GM23338 (cell line): ENCODE data around the gene MIF. TPM values are rescaled to one million over a fixed set of nuclear protein-coding genes. Genes with fewer than 3 reads are reported as not detected.

Experiments used
- ATAC-seq: fragments of 200-7000 bp; cut with Tn5 transposase; 3 replicates; pipeline ENCODE4 v1.9.1; 2020
- DNase-seq: peaks from one replicate; pipeline ENCODE4 v3.0.0-alpha.2; 2015; ENCODE audit warnings: low spot score
- H2AFZ ChIP-seq: fragments of 200-600 bp; sonication (generic); 2 replicates; pipeline ENCODE4 v1.8.0; 2016; ENCODE audit warnings: antibody characterized with exemption, mild to moderate bottlenecking, moderate library complexity
- H3F3A ChIP-seq: fragments of 200-600 bp; sonication (generic); replicated peaks from 2 replicates; pipeline ENCODE4 v1.8.0; 2017; ENCODE audit warnings: antibody characterized with exemption, mixed run types, low read depth
- H3K27ac ChIP-seq: fragments of 200-600 bp; sonication (generic); 2 replicates; pipeline ENCODE4 v1.6.1; 2016; ENCODE audit warnings: low read depth
- H3K27me3 ChIP-seq: fragments of 200-600 bp; sonication (generic); 2 replicates; pipeline ENCODE4 v1.8.0; 2016; ENCODE audit warnings: mild to moderate bottlenecking, mixed run types, moderate library complexity; ENCODE audit not compliant: insufficient read depth
- H3K36me3 ChIP-seq: fragments of 200-600 bp; sonication (generic); 2 replicates; pipeline ENCODE4 v1.8.0; 2016; ENCODE audit warnings: mild to moderate bottlenecking; ENCODE audit not compliant: insufficient read depth
- H3K4me1 ChIP-seq: fragments of 200-600 bp; sonication (generic); 2 replicates; pipeline ENCODE4 v1.8.0; 2016; ENCODE audit warnings: mild to moderate bottlenecking, moderate library complexity; ENCODE audit not compliant: insufficient read depth
- H3K4me2 ChIP-seq: fragments of 200-600 bp; sonication (generic); 2 replicates; pipeline ENCODE4 v1.7.1; 2017; ENCODE audit warnings: mixed run types
- H3K4me3 ChIP-seq: fragments of 200-600 bp; sonication (generic); 2 replicates; pipeline ENCODE4 v1.6.1; 2016; ENCODE audit warnings: mixed run types
- H3K79me2 ChIP-seq: fragments of 200-600 bp; sonication (generic); replicated peaks from 2 replicates; pipeline ENCODE4 v1.8.0; 2017; ENCODE audit warnings: mild to moderate bottlenecking; ENCODE audit not compliant: insufficient read depth
- H3K9me2 ChIP-seq: fragments of 200-600 bp; sonication (generic); 2 replicates; pipeline ENCODE4 v1.8.0; 2017; ENCODE audit not compliant: insufficient read depth
- H4K20me1 ChIP-seq: fragments of 200-600 bp; sonication (generic); replicated peaks from 2 replicates; pipeline ENCODE4 v1.8.0; 2017; ENCODE audit warnings: mild to moderate bottlenecking; ENCODE audit not compliant: insufficient read depth
- H3K27ac Mint-ChIP-seq: 2 replicates; pipeline ENCODE4 v1.8.0; 2020; ENCODE audit warnings: inconsistent platforms, mild to moderate bottlenecking, moderate library complexity, mixed read lengths
- H3K27me3 Mint-ChIP-seq: 3 replicates; pipeline ENCODE4 v1.8.0; 2022; ENCODE audit warnings: low read depth, mild to moderate bottlenecking, moderate library complexity, mixed read lengths, inconsistent platforms; ENCODE audit not compliant: insufficient read depth, poor library complexity
- H3K36me3 Mint-ChIP-seq: 3 replicates; pipeline ENCODE4 v1.8.0; 2021; ENCODE audit warnings: low read depth, mild to moderate bottlenecking, inconsistent platforms, moderate library complexity, mixed read lengths
- H3K4me1 Mint-ChIP-seq: 3 replicates; pipeline ENCODE4 v1.8.0; 2020; ENCODE audit warnings: mild to moderate bottlenecking, inconsistent platforms, mixed read lengths
- H3K4me3 Mint-ChIP-seq: 3 replicates; pipeline ENCODE4 v1.8.0; 2021; ENCODE audit warnings: moderate library complexity, mild to moderate bottlenecking, inconsistent platforms, mixed read lengths
- H3K9me3 Mint-ChIP-seq: 3 replicates; pipeline ENCODE4 v1.8.0; 2020; ENCODE audit warnings: moderate library complexity, mild to moderate bottlenecking, inconsistent platforms, mixed read lengths
- CREB1 ChIP-seq: fragments of 250-450 bp; sonication (Bioruptor Pico); IDR thresholded peaks from 2 replicates; pipeline ENCODE4 v1.5.0; 2020; ENCODE audit warnings: low read depth, mild to moderate bottlenecking, moderate library complexity
- CTCF ChIP-seq, 2 experiments: fragments of 200-600 bp in 1 of 2; sonication (generic) in 1 of 2; conservative IDR thresholded peaks; 2 replicates each; pipeline versions ENCODE4 v1.5.1 to v1.6.1; 2016 to 2017; ENCODE audit warnings: antibody characterized with exemption in 2 of 2, low read depth in 2 of 2, mild to moderate bottlenecking in 2 of 2, moderate library complexity in 1 of 2
- ETS1 ChIP-seq: IDR thresholded peaks from 2 replicates; pipeline ENCODE4 v1.6.1; 2016; ENCODE audit warnings: antibody characterized with exemption
- EZH2 ChIP-seq: fragments of 200-600 bp; sonication (generic); IDR thresholded peaks from one replicate; pipeline ENCODE4 v1.8.0; 2017; ENCODE audit warnings: antibody characterized with exemption, mild to moderate bottlenecking, low read depth; ENCODE audit not compliant: unreplicated experiment
- EZH2phosphoT487 ChIP-seq: fragments of 200-600 bp; sonication (generic); IDR thresholded peaks from one replicate; pipeline ENCODE4 v1.8.1; 2018; ENCODE audit warnings: antibody characterized with exemption; ENCODE audit not compliant: unreplicated experiment
- JUNB ChIP-seq: IDR thresholded peaks from one replicate; pipeline ENCODE4 v1.6.1; 2016; ENCODE audit warnings: antibody characterized with exemption; ENCODE audit not compliant: unreplicated experiment
- NANOG ChIP-seq: IDR thresholded peaks from 2 replicates; pipeline ENCODE4 v1.6.1; 2016; ENCODE audit warnings: antibody characterized with exemption, borderline replicate concordance
- POLR2AphosphoS5 ChIP-seq: IDR thresholded peaks from 2 replicates; pipeline ENCODE4 v1.6.1; 2016; ENCODE audit warnings: antibody characterized with exemption, low read depth
- REST ChIP-seq: IDR thresholded peaks from one replicate; pipeline ENCODE4 v1.6.1; 2018; ENCODE audit warnings: antibody characterized with exemption; ENCODE audit not compliant: unreplicated experiment
- STAT1 ChIP-seq: IDR thresholded peaks from one replicate; pipeline ENCODE4 v1.6.1; 2016; ENCODE audit warnings: antibody characterized with exemption; ENCODE audit not compliant: unreplicated experiment
- ZNF114 ChIP-seq: fragments of 250-450 bp; sonication (Bioruptor Pico); IDR thresholded peaks from 2 replicates; pipeline ENCODE4 v1.5.0; 2020; ENCODE audit warnings: mild to moderate bottlenecking, moderate library complexity
- ZNF331 ChIP-seq: fragments of 250-450 bp; sonication (Bioruptor Pico); IDR thresholded peaks from 2 replicates; pipeline ENCODE4 v1.5.0; 2020; ENCODE audit warnings: low read depth, mild to moderate bottlenecking, moderate library complexity
- ZNF462 ChIP-seq: fragments of 250-450 bp; sonication (Bioruptor Pico); IDR thresholded peaks from 2 replicates; pipeline ENCODE4 v1.5.0; 2020; ENCODE audit warnings: mild to moderate bottlenecking, moderate library complexity
- polyA plus RNA-seq: library from polyadenylated mRNA; unstranded; fragments of >200 nt; fragmentation: Nextera tagmentation; extraction: Ambion mirVana; gene quantifications from 2 replicates; pipeline ENCODE4 v1.2.1, GENCODE V29; 2016
- total RNA-seq: library from RNA; depleted of rRNA; stranded (reverse); fragments of >200 nt; shearing (Covaris generic); gene quantifications from 2 replicates; pipeline ENCODE4 v1.2.3, GENCODE V29; 2014

Gene MIF
- total and polyA plus RNA-seq, 2 experiments from 2014 or later: 800 to 5,205 TPM

- Mint-ChIP-seq H3K4me1 (peaks cover 23% of the 10 kb centered on the region), H3K36me3 (peaks cover 34% of the 10 kb centered on the region), H3K4me3 (no peak overlapping the region), H3K27me3 (peaks cover 23% of the 10 kb centered on the region), H3K27ac (no peak overlapping the region), H3K9me3 (peaks cover 24% of the 10 kb centered on the region)
- ATAC-seq (no peak), DNase-seq (no peak)
- Histone ChIP-seq H3K4me1 (peaks cover 7% of the 10 kb centered on the region; the same call in 1 of the 2 replicates), H3K4me3 (no peak overlapping the region), H2AFZ (no peak overlapping the region), H3K27ac (no peak overlapping the region), H4K20me1 (no peaks in the 10 kb centered on the region), H3K36me3 (no peaks in the 10 kb centered on the region), H3F3A (peaks cover 12% of the 10 kb centered on the region), H3K79me2 (no peaks in the 10 kb centered on the region), H3K9me2 (no peaks in the 10 kb centered on the region), H3K4me2 (no peak overlapping the region), H3K27me3 (no peaks in the 10 kb centered on the region)
- TF ChIP-seq JUNB: no peak
- TF ChIP-seq ZNF462: no peak
- TF ChIP-seq EZH2: no peak
- TF ChIP-seq REST: no peak
- TF ChIP-seq ZNF331 (CRISPR knock-in tag): no peak
- no peak for TF ChIP-seq ETS1
- no peak for TF ChIP-seq ZNF114 (CRISPR knock-in tag)
- no peak for TF ChIP-seq CREB1
- no peak for TF ChIP-seq CTCF (conservative IDR thresholded peaks at IDR 0.05; ENCODE audit: low read depth in 2 of 2)
- no peak for TF ChIP-seq STAT1
- no peak for TF ChIP-seq NANOG
- no peak for TF ChIP-seq EZH2phosphoT487
- no peak for TF ChIP-seq POLR2AphosphoS5
These were observed 4.6 kb upstream of the MIF start for GRCh38 chr22:23889620-23890019.
